A549 (cell line): ENCODE results near the gene FGFR4. TPM values are rescaled to one million over a fixed set of nuclear protein-coding genes. Genes with fewer than 3 reads are reported as not detected.

Experiments used
- ATAC-seq, 2 experiments: fragments of 200-7000 bp in 1 of 2; fragments of >200 bp in 1 of 2; cut with Nextera tagmentation in 1 of 2; cut with Tn5 transposase in 1 of 2; 3 replicates each; pipeline versions ENCODE4 v1.8.0 to v1.9.1; 2018 to 2020; ENCODE audit warnings: mild to moderate bottlenecking in 1 of 2, moderate library complexity in 1 of 2
- CTCF ChIA-PET: fragments of 300-600 bp; sonication (Branson Sonifier 250); formaldehyde crosslinking; extraction: SDS; loops from one replicate; lab custom pipeline; 2021; ENCODE audit warnings: antibody characterized with exemption, inconsistent platforms; lab: Yijun Ruan, JAX
- POLR2A ChIA-PET: fragments of 350-600 bp; formaldehyde crosslinking; extraction: SDS; loops from one replicate; lab custom pipeline; 2021; ENCODE audit warnings: antibody characterized with exemption, inconsistent platforms; lab: Yijun Ruan, JAX
- DNase-seq, 2 experiments: peaks; one replicate each; pipeline versions ENCODE4 v3.0.0 to v3.0.0-alpha.2; 2011 to 2016; ENCODE audit warnings: low read depth in 1 of 2, low spot score in 1 of 2
- FAIRE-seq: peaks from 2 replicates; lab custom pipeline; 2011; peaks lifted over from hg19 to GRCh38; lab: Jason Lieb, UNC
- H3K27ac ChIP-seq, 2 experiments: fragments of >200 bp; sonication (Bioruptor Twin); formaldehyde crosslinking; 3 replicates each; pipeline ENCODE4 v1.5.1; 2016 to 2017
- H3K4me1 ChIP-seq: fragments of >200 bp; sonication (Bioruptor Twin); formaldehyde crosslinking; 3 replicates; pipeline ENCODE4 v1.6.1; 2016
- H3K4me2 ChIP-seq: fragments of >200 bp; sonication (Bioruptor Twin); formaldehyde crosslinking; 3 replicates; pipeline ENCODE4 v1.6.1; 2016
- H3K4me3 ChIP-seq: fragments of >200 bp; sonication (Bioruptor Twin); formaldehyde crosslinking; 3 replicates; pipeline ENCODE4 v1.5.1; 2016
- H3K9me3 ChIP-seq: fragments of >200 bp; sonication (Bioruptor Twin); formaldehyde crosslinking; 3 replicates; pipeline ENCODE4 v1.6.1; 2016
- BHLHE40 ChIP-seq: IDR thresholded peaks from 2 replicates; pipeline ENCODE4 v1.6.1; 2012; ENCODE audit warnings: low read depth, low read length, inconsistent platforms
- CBX2 ChIP-seq: fragments of 200-600 bp; sonication (generic); IDR thresholded peaks from 2 replicates; pipeline ENCODE4 v1.6.1; 2016; ENCODE audit warnings: low read depth, mild to moderate bottlenecking, borderline replicate concordance
- EHMT2 ChIP-seq: fragments of 200-600 bp; sonication (generic); IDR thresholded peaks from 2 replicates; pipeline ENCODE4 v1.6.1; 2016; ENCODE audit warnings: antibody characterized with exemption, low read depth, mild to moderate bottlenecking, moderate library complexity
- FOSB ChIP-seq: fragments of 250-450 bp; sonication (Bioruptor Pico); IDR thresholded peaks from 2 replicates; pipeline ENCODE4 v1.5.0; 2020; ENCODE audit warnings: mild to moderate bottlenecking, moderate library complexity
- FOSL2 ChIP-seq, 2 experiments: fragments of 450-650 bp in 1 of 2; fragments of >200 bp in 1 of 2; sonication (Bioruptor Twin) in 1 of 2; formaldehyde crosslinking; IDR thresholded peaks; 2 replicates each; pipeline versions ENCODE4 v1.5.0 to v1.6.1; 2016 to 2020; ENCODE audit warnings: mild to moderate bottlenecking in 1 of 2, moderate library complexity in 1 of 2
- GATA3 ChIP-seq: IDR thresholded peaks from 2 replicates; pipeline ENCODE4 v1.6.1; 2012; ENCODE audit warnings: borderline replicate concordance
- HDAC2 ChIP-seq: fragments of 200-600 bp; sonication (generic); IDR thresholded peaks from 2 replicates; pipeline ENCODE4 v1.6.1; 2016
- HEYL ChIP-seq: fragments of 250-450 bp; sonication (Bioruptor Pico); IDR thresholded peaks from 2 replicates; pipeline ENCODE4 v1.8.0; 2021; ENCODE audit warnings: mild to moderate bottlenecking, moderate library complexity
- HOXA7 ChIP-seq: fragments of 250-450 bp; sonication (Bioruptor Pico); IDR thresholded peaks from 2 replicates; pipeline ENCODE4 v1.5.0; 2020; ENCODE audit warnings: mild to moderate bottlenecking, moderate library complexity
- JUNB ChIP-seq: fragments of >200 bp; sonication (Bioruptor Twin); formaldehyde crosslinking; IDR thresholded peaks from 2 replicates; pipeline ENCODE4 v1.6.1; 2016
- POLR2A ChIP-seq: IDR thresholded peaks from 2 replicates; pipeline ENCODE4 v1.6.1; 2012; ENCODE audit warnings: mild to moderate bottlenecking, low read length
- RAD21 ChIP-seq, 2 experiments: fragments of >200 bp in 1 of 2; sonication (Bioruptor Twin) in 1 of 2; formaldehyde crosslinking in 1 of 2; IDR thresholded peaks in 1 of 2; conservative IDR thresholded peaks in 1 of 2; 2 replicates in 1 of 2; 3 replicates in 1 of 2; pipeline ENCODE4 v1.6.1; 2012 to 2018; ENCODE audit warnings: inconsistent platforms in 1 of 2
- RARB ChIP-seq: fragments of 250-450 bp; sonication (Bioruptor Pico); IDR thresholded peaks from 2 replicates; pipeline ENCODE4 v1.8.0; 2021; ENCODE audit warnings: mild to moderate bottlenecking, moderate library complexity
- RNF2 ChIP-seq: fragments of 200-600 bp; sonication (generic); IDR thresholded peaks from 2 replicates; pipeline ENCODE4 v1.6.1; 2016; ENCODE audit warnings: low read depth, mild to moderate bottlenecking, antibody characterized with exemption, moderate library complexity, borderline replicate concordance
- SMC3 ChIP-seq: fragments of >200 bp; sonication (Bioruptor Twin); formaldehyde crosslinking; IDR thresholded peaks from 3 replicates; pipeline ENCODE4 v1.6.1; 2018; ENCODE audit warnings: inconsistent platforms
- TFCP2L1 ChIP-seq: fragments of 250-450 bp; sonication (Bioruptor Pico); IDR thresholded peaks from 2 replicates; pipeline ENCODE4 v1.5.0; 2021; ENCODE audit warnings: mild to moderate bottlenecking
- ZNF302 ChIP-seq: fragments of 250-450 bp; sonication (Bioruptor Pico); IDR thresholded peaks from 2 replicates; pipeline ENCODE4 v1.9.0; 2021; ENCODE audit warnings: inconsistent platforms, mild to moderate bottlenecking, moderate library complexity
- WGBS: methylation state at CpG from one replicate; pipeline ENCODE4 v1.1.6; 2017; ENCODE audit errors: missing lambda C conversion rate; 5-methylcytosine and 5-hydroxymethylcytosine counted together
- polyA plus RNA-seq, 4 experiments: library from polyadenylated mRNA; depleted of rRNA in 3 of 4; stranded (reverse); fragments of >200 nt; fragmentation: RNase III in 1 of 4; extraction: RNeasy Plus Mini Kit Qiagen cat#74134 plus additional on column Dnase treatment in 1 of 4; gene quantifications; 2 replicates in 3 of 4; 3 replicates in 1 of 4; pipeline ENCODE4 v1.2.3, GENCODE V29; 2011 to 2017
- TF ChIP-seq, protein P1 (sequence below): fragments of 150-350 bp; IDR thresholded peaks from 2 replicates; pipeline ENCODE4 v1.6.1; 2014; ENCODE audit warnings: low read depth, mild to moderate bottlenecking, low read length
- TF ChIP-seq, protein P2 (sequence below): IDR thresholded peaks from 2 replicates; pipeline ENCODE4 v1.6.1; 2012
- TF ChIP-seq, protein P3 (sequence below): fragments of >200 bp; sonication (Bioruptor Twin); formaldehyde crosslinking; IDR thresholded peaks from 3 replicates; pipeline ENCODE4 v1.6.1; 2016
- TF ChIP-seq, protein P4 (sequence below): IDR thresholded peaks from 2 replicates; pipeline ENCODE4 v1.6.1; 2012; ENCODE audit warnings: low read depth, borderline replicate concordance

FGFR4 gene
- polyA plus RNA-seq, 2 of the 4 experiments (the other 2 are of a cell fraction) = 31.8 to 45.2 TPM

DNA sequence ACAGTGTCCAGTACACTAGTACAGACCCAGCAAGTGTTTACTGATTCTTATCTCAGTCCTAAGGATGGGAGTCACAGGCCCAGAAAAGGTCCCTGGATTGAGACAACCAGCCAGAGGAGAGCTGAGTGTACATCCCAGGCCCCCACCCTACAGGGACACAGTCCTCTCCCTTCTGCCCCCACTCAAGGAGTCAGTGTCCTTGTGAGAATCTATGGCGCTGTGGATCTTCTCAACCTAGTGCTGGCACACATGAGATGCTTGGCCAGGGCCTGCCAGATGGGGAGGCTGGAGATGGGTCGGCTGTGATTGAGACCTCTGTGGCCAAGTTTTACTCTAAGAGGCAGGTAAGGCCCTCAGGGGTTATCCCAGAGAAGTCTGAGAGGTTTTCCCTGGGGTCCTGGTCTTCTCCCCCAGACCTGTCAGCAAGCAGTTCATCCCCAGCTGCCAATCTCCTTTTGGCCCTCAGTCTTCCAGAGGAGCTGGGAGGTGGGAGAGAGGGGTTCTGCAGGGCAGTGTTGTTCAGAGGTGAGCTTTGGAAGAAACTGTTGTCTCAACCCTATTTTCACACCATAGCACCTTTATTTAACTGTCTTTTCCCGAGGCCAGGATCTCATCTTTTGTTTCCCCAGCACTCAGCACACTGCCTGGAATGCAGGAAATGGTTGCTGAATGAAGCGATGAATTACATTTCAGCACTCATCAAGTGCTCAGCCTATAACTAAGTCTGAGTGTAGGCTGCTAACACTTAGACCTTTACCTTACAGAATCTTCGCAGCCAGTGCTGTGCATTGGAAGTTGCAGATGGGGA lies 43.7 kb downstream of the FGFR4 start:
- Histone ChIP-seq H3K9me3 (no peaks in the 10 kb centered on the region), H3K4me3 (no peak overlapping the region), H3K4me2 (no peak overlapping the region), H3K27ac (no peak overlapping the region), H3K4me1 (peaks cover 9% of the 10 kb centered on the region)
- TF ChIP-seq RAD21 (conservative IDR thresholded peaks at IDR 0.05 in 1 of 2, IDR thresholded peaks at IDR 0.05 in 1 of 2) (no peak), GATA3 (no peak), TFCP2L1 (CRISPR knock-in tag) (no peak), FOSB (CRISPR knock-in tag) (no peak), JUNB (no peak), HDAC2 (no peak), SMC3 (no peak), CBX2 (no peak)
- TF ChIP-seq, protein P1, sequence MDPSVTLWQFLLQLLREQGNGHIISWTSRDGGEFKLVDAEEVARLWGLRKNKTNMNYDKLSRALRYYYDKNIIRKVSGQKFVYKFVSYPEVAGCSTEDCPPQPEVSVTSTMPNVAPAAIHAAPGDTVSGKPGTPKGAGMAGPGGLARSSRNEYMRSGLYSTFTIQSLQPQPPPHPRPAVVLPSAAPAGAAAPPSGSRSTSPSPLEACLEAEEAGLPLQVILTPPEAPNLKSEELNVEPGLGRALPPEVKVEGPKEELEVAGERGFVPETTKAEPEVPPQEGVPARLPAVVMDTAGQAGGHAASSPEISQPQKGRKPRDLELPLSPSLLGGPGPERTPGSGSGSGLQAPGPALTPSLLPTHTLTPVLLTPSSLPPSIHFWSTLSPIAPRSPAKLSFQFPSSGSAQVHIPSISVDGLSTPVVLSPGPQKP = no peak
- TF ChIP-seq, protein P2, sequence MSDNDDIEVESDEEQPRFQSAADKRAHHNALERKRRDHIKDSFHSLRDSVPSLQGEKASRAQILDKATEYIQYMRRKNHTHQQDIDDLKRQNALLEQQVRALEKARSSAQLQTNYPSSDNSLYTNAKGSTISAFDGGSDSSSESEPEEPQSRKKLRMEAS = no peak
- DNase-seq (no peak), FAIRE-seq (no peak), ATAC-seq (no peak)
- WGBS = 67% methylated on average over 4 of the region's 5 CpGs
- POLR2A ChIA-PET = no interaction called here
- CTCF ChIA-PET = interaction anchor here (0.6 to 16.4 kb wide), 2 partner anchors 18 to 78 kb away, joined by 4 to 168 read pairs; no protein-coding TSS in a partner anchor

DNA sequence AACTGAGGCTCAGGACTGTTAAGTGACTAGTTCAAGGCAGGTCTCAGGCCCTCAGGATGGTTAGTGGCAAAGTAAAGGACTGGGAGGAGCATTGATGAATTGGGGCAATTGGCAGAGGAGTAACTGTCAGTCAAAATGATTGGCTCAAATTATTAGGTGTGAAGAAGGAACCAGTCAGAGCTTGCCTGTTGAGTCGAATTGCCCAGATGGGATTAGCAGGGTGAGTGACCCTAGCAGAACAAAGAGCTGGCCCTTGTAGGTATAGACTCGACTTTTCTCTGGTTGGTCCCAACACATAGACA lies 44.3 kb downstream of the FGFR4 start:
- ATAC-seq = no peak
- no peak for DNase-seq
- ChIA-PET POLR2A (no interaction called here), CTCF (interaction anchor here (1.4 to 16.4 kb wide), 2 partner anchors 9 to 18 kb away, joined by 3 to 168 read pairs; no protein-coding TSS in a partner anchor)
- Histone ChIP-seq H3K4me1 (peaks cover 15% of the 10 kb centered on the region), H3K27ac (no peak overlapping the region), H3K4me3 (no peak overlapping the region), H3K9me3 (no peaks in the 10 kb centered on the region), H3K4me2 (no peak overlapping the region)
- TF ChIP-seq FOSB (CRISPR knock-in tag) (no peak), HOXA7 (CRISPR knock-in tag) (no peak), CBX2 (no peak), HDAC2 (no peak), RARB (CRISPR knock-in tag) (no peak), HEYL (no peak), EHMT2 (no peak), TFCP2L1 (CRISPR knock-in tag) (no peak), FOSL2 (IDR thresholded peaks at IDR 0.05) (no peak), FOSL2 (CRISPR knock-in tag; IDR thresholded peaks at IDR 0.05) (no peak), POLR2A (no peak), BHLHE40 (no peak), RNF2 (no peak), ZNF302 (no peak)
- TF ChIP-seq, protein P3, sequence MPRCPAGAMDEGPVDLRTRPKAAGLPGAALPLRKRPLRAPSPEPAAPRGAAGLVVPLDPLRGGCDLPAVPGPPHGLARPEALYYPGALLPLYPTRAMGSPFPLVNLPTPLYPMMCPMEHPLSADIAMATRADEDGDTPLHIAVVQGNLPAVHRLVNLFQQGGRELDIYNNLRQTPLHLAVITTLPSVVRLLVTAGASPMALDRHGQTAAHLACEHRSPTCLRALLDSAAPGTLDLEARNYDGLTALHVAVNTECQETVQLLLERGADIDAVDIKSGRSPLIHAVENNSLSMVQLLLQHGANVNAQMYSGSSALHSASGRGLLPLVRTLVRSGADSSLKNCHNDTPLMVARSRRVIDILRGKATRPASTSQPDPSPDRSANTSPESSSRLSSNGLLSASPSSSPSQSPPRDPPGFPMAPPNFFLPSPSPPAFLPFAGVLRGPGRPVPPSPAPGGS = no peak
- TF ChIP-seq, protein P4, sequence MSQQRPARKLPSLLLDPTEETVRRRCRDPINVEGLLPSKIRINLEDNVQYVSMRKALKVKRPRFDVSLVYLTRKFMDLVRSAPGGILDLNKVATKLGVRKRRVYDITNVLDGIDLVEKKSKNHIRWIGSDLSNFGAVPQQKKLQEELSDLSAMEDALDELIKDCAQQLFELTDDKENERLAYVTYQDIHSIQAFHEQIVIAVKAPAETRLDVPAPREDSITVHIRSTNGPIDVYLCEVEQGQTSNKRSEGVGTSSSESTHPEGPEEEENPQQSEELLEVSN = no peak
- 60% methylated on average over 2 of the region's 2 CpGs for WGBS
- no peak for FAIRE-seq
